ENCODE results near the gene C1orf226. TPM values are rescaled to one million over a fixed set of nuclear protein-coding genes. Genes with fewer than 3 reads are reported as not detected.

C1orf226 gene
- total and polyA plus RNA-seq, 7 donors: 0.10 to 1.1 (median 0.28) TPM

DNA sequence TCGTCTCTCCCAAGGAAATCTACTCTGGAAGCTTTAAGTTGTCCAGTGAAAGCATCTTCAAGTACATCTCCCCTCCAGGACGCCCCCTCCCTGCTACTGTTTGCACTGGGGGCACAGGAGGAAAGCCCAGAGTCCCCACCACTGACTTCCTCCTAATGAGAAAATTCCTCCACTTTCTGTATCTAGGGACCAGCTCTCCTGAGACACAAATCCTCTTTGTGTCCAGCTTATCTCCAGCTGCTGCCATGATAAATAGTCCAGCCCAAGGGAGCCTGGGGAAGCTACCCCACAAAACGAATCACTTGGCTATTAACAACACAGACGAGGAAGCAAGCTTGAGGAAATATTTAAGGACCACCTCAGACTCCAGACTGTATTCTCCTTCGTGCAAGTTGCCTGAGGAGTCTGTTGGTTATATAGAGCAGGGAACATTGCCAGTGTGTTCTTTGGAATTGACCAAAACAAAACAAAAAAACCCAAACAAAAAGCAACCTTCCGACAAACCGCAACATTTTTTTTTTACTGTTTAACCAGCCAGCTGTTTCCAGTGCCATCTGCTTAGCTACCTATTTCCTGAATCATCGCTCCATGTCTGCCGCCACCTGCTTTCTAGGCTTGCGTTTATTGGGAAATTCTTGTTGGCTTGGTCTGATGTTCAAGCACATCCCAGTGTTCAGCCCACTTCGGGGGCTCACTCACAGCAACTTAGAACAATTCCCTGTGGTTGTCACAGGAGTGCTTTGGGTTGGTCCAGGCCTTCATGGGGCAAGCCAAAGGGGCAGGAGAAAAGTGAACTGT is 7.7 kb downstream of the C1orf226 start:
- intact Hi-C loops (cut with DNase I): no loop called here
- TF ChIP-seq CTCF (IDR thresholded peaks at IDR 0.05): no peak
- H3K9me3 ChIP-seq: no peaks in the 10 kb centered on the region

DNA sequence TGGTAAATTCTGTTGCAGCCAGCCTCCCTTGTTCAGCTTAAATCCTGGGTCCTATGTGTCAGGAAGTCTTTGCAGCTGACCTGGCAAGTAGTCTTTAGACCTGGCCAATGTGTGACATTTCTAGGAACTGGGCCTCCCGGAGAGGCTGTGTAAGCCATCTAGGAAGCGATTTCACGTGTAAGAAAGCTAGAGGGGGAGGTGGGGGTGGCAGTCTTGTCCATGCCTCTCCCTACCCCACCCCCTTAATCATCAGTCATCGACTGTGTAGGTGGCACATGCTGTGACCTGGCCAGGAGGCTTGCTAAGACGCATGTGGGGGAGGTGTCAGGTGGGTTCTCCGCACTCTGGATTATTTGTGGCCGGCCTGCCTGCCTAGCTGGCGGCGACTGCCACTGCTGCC is 8.4 kb downstream of the C1orf226 start:
- Histone ChIP-seq H3K27ac (no peak overlapping the region), H3K36me3 (ENCODE audit: insufficient read depth in 1 of 2, low read depth in 1 of 2) (no peaks in the 10 kb centered on the region), H3K4me1 (no peaks in the 10 kb centered on the region), H3K4me3 (no peak overlapping the region), H3K9me3 (no peaks in the 10 kb centered on the region), H3K27me3 (ENCODE audit: insufficient read depth in 3 of 3, low read length in 2 of 3) (peaks cover 0 to 16% (median 2%) of the 10 kb centered on the region in 3 donors)
- DNase-seq (no peak), ATAC-seq (peak in 3 of 4 donors; percentile 33 to 52 (median 48))
- WGBS, 3 donors: 54 to 59% (median 57%) methylated on average over 9 of the region's 9 CpGs
- no peak for TF ChIP-seq CTCF (IDR thresholded peaks at IDR 0.05)
- intact Hi-C loops (cut with DNase I): loop anchor here (1.0 to 5.0 kb wide), 2 partner anchors 333 to 336 kb away; no protein-coding TSS in a partner anchor

More for the DNA sequence above, 7.7 kb downstream of the C1orf226 start:
- no peaks in the 10 kb centered on the region for H3K4me1 ChIP-seq
- H3K27me3 ChIP-seq (ENCODE audit: insufficient read depth in 3 of 3, low read length in 2 of 3): peaks cover 0 to 14% (median 2%) of the 10 kb centered on the region in 3 donors
- 24 to 33% (median 30%) methylated on average over 11 of the region's 11 CpGs for WGBS, 3 donors
- ATAC-seq (peak in 1 of 4 donors; percentile 45), DNase-seq (no peak)
- no peak overlapping the region for H3K4me3 ChIP-seq
- H3K27ac ChIP-seq: no peak overlapping the region
- H3K36me3 ChIP-seq (ENCODE audit: insufficient read depth in 1 of 2, low read depth in 1 of 2): no peaks in the 10 kb centered on the region

GRCh38 chr1:162390396-162391185 is 9.1 kb downstream of the C1orf226 start:
- 75 to 79% (median 78%) methylated on average over 15 of the region's 15 CpGs for WGBS, 3 donors
- Histone ChIP-seq H3K4me1 (no peaks in the 10 kb centered on the region), H3K4me3 (no peak overlapping the region), H3K9me3 (no peaks in the 10 kb centered on the region), H3K27me3 (ENCODE audit: insufficient read depth in 3 of 3, low read length in 2 of 3) (peaks cover 0 to 19% (median 2%) of the 10 kb centered on the region in 3 donors), H3K27ac (no peak overlapping the region), H3K36me3 (ENCODE audit: insufficient read depth in 1 of 2, low read depth in 1 of 2) (no peaks in the 10 kb centered on the region)
- DNase-seq (no peak), ATAC-seq (no peak)
- no peak for TF ChIP-seq CTCF (IDR thresholded peaks at IDR 0.05)
- intact Hi-C loops (cut with DNase I): loop anchor here (1.0 to 5.0 kb wide), 2 partner anchors 333 to 336 kb away; no protein-coding TSS in a partner anchor

GRCh38 chr1:162391790-162392563 is 10.4 kb downstream of the C1orf226 start:
- Histone ChIP-seq H3K4me1 (no peaks in the 10 kb centered on the region), H3K27me3 (ENCODE audit: insufficient read depth in 3 of 3, low read length in 2 of 3) (peaks cover 0 to 18% (median 2%) of the 10 kb centered on the region in 3 donors), H3K9me3 (no peaks in the 10 kb centered on the region), H3K27ac (no peak overlapping the region), H3K36me3 (ENCODE audit: insufficient read depth in 1 of 2, low read depth in 1 of 2) (no peaks in the 10 kb centered on the region), H3K4me3 (no peak overlapping the region)
- ATAC-seq (peak in 1 of 4 donors; percentile 64), DNase-seq (no peak)
- 36 to 48% (median 48%) methylated on average over 4 of the region's 4 CpGs for WGBS, 3 donors
- intact Hi-C loops (cut with DNase I): loop anchor here in 1 of 2 donors (5.0 kb wide), 1 partner anchor 335 kb away; no protein-coding TSS in a partner anchor
- TF ChIP-seq CTCF (IDR thresholded peaks at IDR 0.05): peak; percentile 74
